ENCODE results near the gene PTCH2. TPM values are rescaled to one million over a fixed set of nuclear protein-coding genes. Genes with fewer than 3 reads are reported as not detected.

The PTCH2 gene
- total RNA-seq, 1 donor from 2014 or later: 0.35 TPM

GRCh38 chr1:44848456-44849181 lies 5.6 kb upstream of the PTCH2 start:
- intact Hi-C loops (cut with DNase I): no loop called here
- DNase-seq (ENCODE audit: low spot score): peak; percentile 71

GRCh38 chr1:44847845-44848244 lies 4.8 kb upstream of the PTCH2 start:
- peak; percentile 49 for DNase-seq (ENCODE audit: low spot score)
- intact Hi-C loops (cut with DNase I): no loop called here

- intact Hi-C loops (cut with DNase I): no loop called here
- DNase-seq (ENCODE audit: low spot score): no peak
These were observed 3.9 kb upstream of the PTCH2 start for GRCh38 chr1:44846985-44847384.

GRCh38 chr1:44842486-44842861 lies 579 bp downstream of the PTCH2 start:
- intact Hi-C loops (cut with DNase I): loop anchor here (5.0 kb wide), 1 partner anchor 145 kb away; the partner anchor contains the start of gene EIF2B3
- DNase-seq (ENCODE audit: low spot score): peak; percentile 68

- intact Hi-C loops (cut with DNase I): loop anchor here (5.0 kb wide), 2 partner anchors 173 to 458 kb away; partner anchors contain the start of genes HECTD3 and UROD
- peak; percentile 54 for DNase-seq (ENCODE audit: low spot score)
These were observed 3.5 kb downstream of the PTCH2 start for GRCh38 chr1:44839576-44839975.

- intact Hi-C loops (cut with DNase I): loop anchor here (5.0 kb wide), 2 partner anchors 174 to 459 kb away; partner anchors contain the start of genes HECTD3 and UROD
- peak; percentile 64 for DNase-seq (ENCODE audit: low spot score)
These were observed 4.8 kb downstream of the PTCH2 start for GRCh38 chr1:44838294-44838693.

- peak; percentile 91 for DNase-seq (ENCODE audit: low spot score)
- intact Hi-C loops (cut with DNase I): loop anchor here (2.0 to 5.0 kb wide), 3 partner anchors 37 to 461 kb away; partner anchors contain the start of genes HECTD3 and UROD
These were observed 7.0 kb downstream of the PTCH2 start for GRCh38 chr1:44835738-44836675.

- intact Hi-C loops (cut with DNase I): loop anchor here (2.0 kb wide), 1 partner anchor 36 kb away; no protein-coding TSS in a partner anchor
These were observed 8.7 kb downstream of the PTCH2 start for GRCh38 chr1:44834328-44834727.

GRCh38 chr1:44832056-44832705 lies 10.9 kb downstream of the PTCH2 start:
- DNase-seq (ENCODE audit: low spot score): no peak
- intact Hi-C loops (cut with DNase I): no loop called here

More at GRCh38 chr1:44834328-44834727, 8.7 kb downstream of the PTCH2 start:
- DNase-seq (ENCODE audit: low spot score): no peak

GRCh38 chr1:44831516-44831915 lies 11.5 kb downstream of the PTCH2 start:
- DNase-seq (ENCODE audit: low spot score): no peak
- intact Hi-C loops (cut with DNase I): no loop called here

GRCh38 chr1:44830900-44831304 lies 12.2 kb downstream of the PTCH2 start:
- no peak for DNase-seq (ENCODE audit: low spot score)
- intact Hi-C loops (cut with DNase I): no loop called here

- DNase-seq (ENCODE audit: low spot score): no peak
- intact Hi-C loops (cut with DNase I): no loop called here
These were observed 13.3 kb downstream of the PTCH2 start for GRCh38 chr1:44829506-44830384.

- DNase-seq (ENCODE audit: low spot score): no peak
- intact Hi-C loops (cut with DNase I): no loop called here
These were observed 14.1 kb downstream of the PTCH2 start for GRCh38 chr1:44828841-44829440.

- no peak for DNase-seq (ENCODE audit: low spot score)
- intact Hi-C loops (cut with DNase I): no loop called here
These were observed 14.9 kb downstream of the PTCH2 start for GRCh38 chr1:44828003-44828651.

GRCh38 chr1:44827197-44828002 lies 15.7 kb downstream of the PTCH2 start:
- intact Hi-C loops (cut with DNase I): no loop called here
- DNase-seq (ENCODE audit: low spot score): no peak

- peak; percentile 87 for DNase-seq (ENCODE audit: low spot score)
- intact Hi-C loops (cut with DNase I): no loop called here
These were observed 16.5 kb downstream of the PTCH2 start for GRCh38 chr1:44826375-44827196.
